GM23338 (cell line): ENCODE data around the gene FNDC3B. TPM values are rescaled to one million over a fixed set of nuclear protein-coding genes. Genes with fewer than 3 reads are reported as not detected.
A peak's percentile ranks its signal among the peaks of the same experiment; 100 is the strongest.

Experiments
- ATAC-seq: fragments of 200-7000 bp; cut with Tn5 transposase; 3 replicates; pipeline ENCODE4 v1.9.1; 2020
- DNase-seq: peaks from one replicate; pipeline ENCODE4 v3.0.0-alpha.2; 2015; ENCODE audit warnings: low spot score
- H2AFZ ChIP-seq: fragments of 200-600 bp; sonication (generic); 2 replicates; pipeline ENCODE4 v1.8.0; 2016; ENCODE audit warnings: antibody characterized with exemption, mild to moderate bottlenecking, moderate library complexity
- H3F3A ChIP-seq: fragments of 200-600 bp; sonication (generic); replicated peaks from 2 replicates; pipeline ENCODE4 v1.8.0; 2017; ENCODE audit warnings: antibody characterized with exemption, mixed run types, low read depth
- H3K27ac ChIP-seq: fragments of 200-600 bp; sonication (generic); 2 replicates; pipeline ENCODE4 v1.6.1; 2016; ENCODE audit warnings: low read depth
- H3K27me3 ChIP-seq: fragments of 200-600 bp; sonication (generic); 2 replicates; pipeline ENCODE4 v1.8.0; 2016; ENCODE audit warnings: mild to moderate bottlenecking, mixed run types, moderate library complexity; ENCODE audit not compliant: insufficient read depth
- H3K36me3 ChIP-seq: fragments of 200-600 bp; sonication (generic); 2 replicates; pipeline ENCODE4 v1.8.0; 2016; ENCODE audit warnings: mild to moderate bottlenecking; ENCODE audit not compliant: insufficient read depth
- H3K4me1 ChIP-seq: fragments of 200-600 bp; sonication (generic); 2 replicates; pipeline ENCODE4 v1.8.0; 2016; ENCODE audit warnings: mild to moderate bottlenecking, moderate library complexity; ENCODE audit not compliant: insufficient read depth
- H3K4me2 ChIP-seq: fragments of 200-600 bp; sonication (generic); 2 replicates; pipeline ENCODE4 v1.7.1; 2017; ENCODE audit warnings: mixed run types
- H3K4me3 ChIP-seq: fragments of 200-600 bp; sonication (generic); 2 replicates; pipeline ENCODE4 v1.6.1; 2016; ENCODE audit warnings: mixed run types
- H3K79me2 ChIP-seq: fragments of 200-600 bp; sonication (generic); replicated peaks from 2 replicates; pipeline ENCODE4 v1.8.0; 2017; ENCODE audit warnings: mild to moderate bottlenecking; ENCODE audit not compliant: insufficient read depth
- H3K9me2 ChIP-seq: fragments of 200-600 bp; sonication (generic); 2 replicates; pipeline ENCODE4 v1.8.0; 2017; ENCODE audit not compliant: insufficient read depth
- H4K20me1 ChIP-seq: fragments of 200-600 bp; sonication (generic); replicated peaks from 2 replicates; pipeline ENCODE4 v1.8.0; 2017; ENCODE audit warnings: mild to moderate bottlenecking; ENCODE audit not compliant: insufficient read depth
- H3K27ac Mint-ChIP-seq: 2 replicates; pipeline ENCODE4 v1.8.0; 2020; ENCODE audit warnings: inconsistent platforms, mild to moderate bottlenecking, moderate library complexity, mixed read lengths
- H3K27me3 Mint-ChIP-seq: 3 replicates; pipeline ENCODE4 v1.8.0; 2022; ENCODE audit warnings: low read depth, mild to moderate bottlenecking, moderate library complexity, mixed read lengths, inconsistent platforms; ENCODE audit not compliant: insufficient read depth, poor library complexity
- H3K36me3 Mint-ChIP-seq: 3 replicates; pipeline ENCODE4 v1.8.0; 2021; ENCODE audit warnings: low read depth, mild to moderate bottlenecking, inconsistent platforms, moderate library complexity, mixed read lengths
- H3K4me1 Mint-ChIP-seq: 3 replicates; pipeline ENCODE4 v1.8.0; 2020; ENCODE audit warnings: mild to moderate bottlenecking, inconsistent platforms, mixed read lengths
- H3K4me3 Mint-ChIP-seq: 3 replicates; pipeline ENCODE4 v1.8.0; 2021; ENCODE audit warnings: moderate library complexity, mild to moderate bottlenecking, inconsistent platforms, mixed read lengths
- H3K9me3 Mint-ChIP-seq: 3 replicates; pipeline ENCODE4 v1.8.0; 2020; ENCODE audit warnings: moderate library complexity, mild to moderate bottlenecking, inconsistent platforms, mixed read lengths
- EZH2 ChIP-seq: fragments of 200-600 bp; sonication (generic); IDR thresholded peaks from one replicate; pipeline ENCODE4 v1.8.0; 2017; ENCODE audit warnings: antibody characterized with exemption, mild to moderate bottlenecking, low read depth; ENCODE audit not compliant: unreplicated experiment
- EZH2phosphoT487 ChIP-seq: fragments of 200-600 bp; sonication (generic); IDR thresholded peaks from one replicate; pipeline ENCODE4 v1.8.1; 2018; ENCODE audit warnings: antibody characterized with exemption; ENCODE audit not compliant: unreplicated experiment
- NANOG ChIP-seq: IDR thresholded peaks from 2 replicates; pipeline ENCODE4 v1.6.1; 2016; ENCODE audit warnings: antibody characterized with exemption, borderline replicate concordance
- POLR2AphosphoS5 ChIP-seq: IDR thresholded peaks from 2 replicates; pipeline ENCODE4 v1.6.1; 2016; ENCODE audit warnings: antibody characterized with exemption, low read depth
- ZNF114 ChIP-seq: fragments of 250-450 bp; sonication (Bioruptor Pico); IDR thresholded peaks from 2 replicates; pipeline ENCODE4 v1.5.0; 2020; ENCODE audit warnings: mild to moderate bottlenecking, moderate library complexity
- ZNF462 ChIP-seq: fragments of 250-450 bp; sonication (Bioruptor Pico); IDR thresholded peaks from 2 replicates; pipeline ENCODE4 v1.5.0; 2020; ENCODE audit warnings: mild to moderate bottlenecking, moderate library complexity
- polyA plus RNA-seq: library from polyadenylated mRNA; unstranded; fragments of >200 nt; fragmentation: Nextera tagmentation; extraction: Ambion mirVana; gene quantifications from 2 replicates; pipeline ENCODE4 v1.2.1, GENCODE V29; 2016
- total RNA-seq: library from RNA; depleted of rRNA; stranded (reverse); fragments of >200 nt; shearing (Covaris generic); gene quantifications from 2 replicates; pipeline ENCODE4 v1.2.3, GENCODE V29; 2014
- TF ChIP-seq, protein P1 (sequence below), 2 experiments: fragments of 200-600 bp in 1 of 2; sonication (generic) in 1 of 2; conservative IDR thresholded peaks; 2 replicates each; pipeline versions ENCODE4 v1.5.1 to v1.6.1; 2016 to 2017; ENCODE audit warnings: antibody characterized with exemption in 2 of 2, low read depth in 2 of 2, mild to moderate bottlenecking in 2 of 2, moderate library complexity in 1 of 2
- TF ChIP-seq, protein P2 (sequence below): IDR thresholded peaks from one replicate; pipeline ENCODE4 v1.6.1; 2018; ENCODE audit warnings: antibody characterized with exemption; ENCODE audit not compliant: unreplicated experiment

The FNDC3B gene
- total and polyA plus RNA-seq, 2 experiments from 2014 or later: 19.1 to 55.4 TPM

- TF ChIP-seq NANOG (no peak), POLR2AphosphoS5 (no peak), EZH2 (no peak), EZH2phosphoT487 (no peak), ZNF114 (no peak)
- TF ChIP-seq, protein P1, sequence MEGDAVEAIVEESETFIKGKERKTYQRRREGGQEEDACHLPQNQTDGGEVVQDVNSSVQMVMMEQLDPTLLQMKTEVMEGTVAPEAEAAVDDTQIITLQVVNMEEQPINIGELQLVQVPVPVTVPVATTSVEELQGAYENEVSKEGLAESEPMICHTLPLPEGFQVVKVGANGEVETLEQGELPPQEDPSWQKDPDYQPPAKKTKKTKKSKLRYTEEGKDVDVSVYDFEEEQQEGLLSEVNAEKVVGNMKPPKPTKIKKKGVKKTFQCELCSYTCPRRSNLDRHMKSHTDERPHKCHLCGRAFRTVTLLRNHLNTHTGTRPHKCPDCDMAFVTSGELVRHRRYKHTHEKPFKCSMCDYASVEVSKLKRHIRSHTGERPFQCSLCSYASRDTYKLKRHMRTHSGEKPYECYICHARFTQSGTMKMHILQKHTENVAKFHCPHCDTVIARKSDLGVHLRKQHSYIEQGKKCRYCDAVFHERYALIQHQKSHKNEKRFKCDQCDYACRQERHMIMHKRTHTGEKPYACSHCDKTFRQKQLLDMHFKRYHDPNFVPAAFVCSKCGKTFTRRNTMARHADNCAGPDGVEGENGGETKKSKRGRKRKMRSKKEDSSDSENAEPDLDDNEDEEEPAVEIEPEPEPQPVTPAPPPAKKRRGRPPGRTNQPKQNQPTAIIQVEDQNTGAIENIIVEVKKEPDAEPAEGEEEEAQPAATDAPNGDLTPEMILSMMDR (conservative IDR thresholded peaks at IDR 0.05; ENCODE audit: low read depth in 2 of 2): no peak
- TF ChIP-seq, protein P2, sequence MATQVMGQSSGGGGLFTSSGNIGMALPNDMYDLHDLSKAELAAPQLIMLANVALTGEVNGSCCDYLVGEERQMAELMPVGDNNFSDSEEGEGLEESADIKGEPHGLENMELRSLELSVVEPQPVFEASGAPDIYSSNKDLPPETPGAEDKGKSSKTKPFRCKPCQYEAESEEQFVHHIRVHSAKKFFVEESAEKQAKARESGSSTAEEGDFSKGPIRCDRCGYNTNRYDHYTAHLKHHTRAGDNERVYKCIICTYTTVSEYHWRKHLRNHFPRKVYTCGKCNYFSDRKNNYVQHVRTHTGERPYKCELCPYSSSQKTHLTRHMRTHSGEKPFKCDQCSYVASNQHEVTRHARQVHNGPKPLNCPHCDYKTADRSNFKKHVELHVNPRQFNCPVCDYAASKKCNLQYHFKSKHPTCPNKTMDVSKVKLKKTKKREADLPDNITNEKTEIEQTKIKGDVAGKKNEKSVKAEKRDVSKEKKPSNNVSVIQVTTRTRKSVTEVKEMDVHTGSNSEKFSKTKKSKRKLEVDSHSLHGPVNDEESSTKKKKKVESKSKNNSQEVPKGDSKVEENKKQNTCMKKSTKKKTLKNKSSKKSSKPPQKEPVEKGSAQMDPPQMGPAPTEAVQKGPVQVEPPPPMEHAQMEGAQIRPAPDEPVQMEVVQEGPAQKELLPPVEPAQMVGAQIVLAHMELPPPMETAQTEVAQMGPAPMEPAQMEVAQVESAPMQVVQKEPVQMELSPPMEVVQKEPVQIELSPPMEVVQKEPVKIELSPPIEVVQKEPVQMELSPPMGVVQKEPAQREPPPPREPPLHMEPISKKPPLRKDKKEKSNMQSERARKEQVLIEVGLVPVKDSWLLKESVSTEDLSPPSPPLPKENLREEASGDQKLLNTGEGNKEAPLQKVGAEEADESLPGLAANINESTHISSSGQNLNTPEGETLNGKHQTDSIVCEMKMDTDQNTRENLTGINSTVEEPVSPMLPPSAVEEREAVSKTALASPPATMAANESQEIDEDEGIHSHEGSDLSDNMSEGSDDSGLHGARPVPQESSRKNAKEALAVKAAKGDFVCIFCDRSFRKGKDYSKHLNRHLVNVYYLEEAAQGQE: no peak
These were observed 284.7 kb downstream of the FNDC3B start (continued) for GRCh38 chr3:172323894-172324610.

GRCh38 chr3:172324611-172325203 lies 285.3 kb downstream of the FNDC3B start:
- H3K36me3 Mint-ChIP-seq: peaks cover 24% of the 10 kb centered on the region
- H3K36me3 ChIP-seq: peaks cover 9% of the 10 kb centered on the region; the same call in 1 of the 2 replicates
- peak overlapping the region; percentile 81 for H3K27ac Mint-ChIP-seq
- H3K4me1 Mint-ChIP-seq: no peaks in the 10 kb centered on the region
- H2AFZ ChIP-seq: no peak overlapping the region
- H4K20me1 ChIP-seq: no peaks in the 10 kb centered on the region
- no peaks in the 10 kb centered on the region for H3K4me1 ChIP-seq
- peaks cover 4% of the 10 kb centered on the region for H3K27me3 Mint-ChIP-seq
- TF ChIP-seq ZNF462: no peak
- no peak for TF ChIP-seq POLR2AphosphoS5
- TF ChIP-seq, protein P1 (conservative IDR thresholded peaks at IDR 0.05; ENCODE audit: low read depth in 2 of 2): no peak
- DNase-seq: no peak
- no peak overlapping the region for H3K4me3 ChIP-seq
- no peak overlapping the region for H3K27ac ChIP-seq
- H3K4me2 ChIP-seq: no peak overlapping the region
- H3K79me2 ChIP-seq: no peaks in the 10 kb centered on the region
- H3K4me3 Mint-ChIP-seq: no peak overlapping the region
- H3K9me3 Mint-ChIP-seq: no peaks in the 10 kb centered on the region; the same call in 2 of the 3 replicates
- H3K27me3 ChIP-seq: no peaks in the 10 kb centered on the region
- no peaks in the 10 kb centered on the region for H3F3A ChIP-seq
- H3K9me2 ChIP-seq: no peaks in the 10 kb centered on the region
- ATAC-seq: no peak
